ENCODE data around the gene DSTN. TPM values are rescaled to one million over a fixed set of nuclear protein-coding genes. Genes with fewer than 3 reads are reported as not detected.

Gene DSTN
- total RNA-seq, 1 donor = 27.6 TPM

- Histone ChIP-seq H3K27me3 (ENCODE audit: insufficient read depth, low read length) (no peaks in the 10 kb centered on the region), H3K4me1 (ENCODE audit: insufficient read depth, low read length) (peaks cover 40% of the 10 kb centered on the region), H3K4me3 (ENCODE audit: low read length) (no peak overlapping the region), H3K9me3 (ENCODE audit: low read depth, low read length) (no peaks in the 10 kb centered on the region)
These were observed 40.0 kb downstream of the DSTN start for GRCh38 chr20:17609811-17610377.

DNA sequence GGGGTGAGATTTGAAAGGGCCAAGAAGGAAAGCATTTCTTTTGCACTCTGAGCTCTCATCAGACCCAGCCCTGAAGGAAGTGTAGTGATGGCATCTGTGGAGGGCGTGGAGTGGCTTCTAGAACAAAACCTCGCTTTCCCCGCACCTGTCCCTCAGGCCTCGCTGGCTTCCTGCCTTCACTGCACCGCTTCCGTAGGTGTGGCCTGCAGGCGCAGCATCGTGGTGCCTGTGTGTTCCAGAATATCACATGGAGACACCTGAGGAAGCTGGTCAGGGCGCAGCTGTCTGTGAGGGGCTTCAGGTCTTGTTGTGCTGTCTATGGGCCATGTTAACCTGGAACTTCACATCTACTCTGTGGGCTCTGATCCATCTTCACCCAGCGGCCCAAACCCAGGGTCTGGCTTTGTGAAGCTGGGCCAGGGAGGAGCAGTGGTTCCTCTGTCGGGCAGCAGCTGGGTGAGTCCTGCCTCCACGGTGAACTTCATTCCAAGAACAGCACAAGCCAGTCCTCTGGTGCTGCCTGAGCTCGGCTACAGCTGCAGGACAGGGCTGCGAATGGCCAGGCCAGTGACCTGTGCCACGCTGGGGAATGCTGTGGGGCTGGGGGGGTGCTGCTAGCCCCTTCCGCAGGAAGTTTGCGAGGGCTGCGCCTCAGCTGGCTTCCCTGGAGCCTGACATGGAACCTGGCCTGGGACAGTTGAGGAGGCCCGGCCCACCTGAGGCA lies 40.9 kb downstream of the DSTN start:
- H3K4me1 ChIP-seq (ENCODE audit: insufficient read depth, low read length) = peaks cover 40% of the 10 kb centered on the region
- H3K9me3 ChIP-seq (ENCODE audit: low read depth, low read length) = no peaks in the 10 kb centered on the region
- no peaks in the 10 kb centered on the region for H3K27me3 ChIP-seq (ENCODE audit: insufficient read depth, low read length)
- no peak overlapping the region for H3K4me3 ChIP-seq (ENCODE audit: low read length)

- H3K9me3 ChIP-seq (ENCODE audit: low read depth, low read length) = no peaks in the 10 kb centered on the region
- peaks cover 40% of the 10 kb centered on the region for H3K4me1 ChIP-seq (ENCODE audit: insufficient read depth, low read length)
- no peaks in the 10 kb centered on the region for H3K27me3 ChIP-seq (ENCODE audit: insufficient read depth, low read length)
- no peak overlapping the region for H3K4me3 ChIP-seq (ENCODE audit: low read length)
These were observed 41.3 kb downstream of the DSTN start for GRCh38 chr20:17611290-17611539.

DNA sequence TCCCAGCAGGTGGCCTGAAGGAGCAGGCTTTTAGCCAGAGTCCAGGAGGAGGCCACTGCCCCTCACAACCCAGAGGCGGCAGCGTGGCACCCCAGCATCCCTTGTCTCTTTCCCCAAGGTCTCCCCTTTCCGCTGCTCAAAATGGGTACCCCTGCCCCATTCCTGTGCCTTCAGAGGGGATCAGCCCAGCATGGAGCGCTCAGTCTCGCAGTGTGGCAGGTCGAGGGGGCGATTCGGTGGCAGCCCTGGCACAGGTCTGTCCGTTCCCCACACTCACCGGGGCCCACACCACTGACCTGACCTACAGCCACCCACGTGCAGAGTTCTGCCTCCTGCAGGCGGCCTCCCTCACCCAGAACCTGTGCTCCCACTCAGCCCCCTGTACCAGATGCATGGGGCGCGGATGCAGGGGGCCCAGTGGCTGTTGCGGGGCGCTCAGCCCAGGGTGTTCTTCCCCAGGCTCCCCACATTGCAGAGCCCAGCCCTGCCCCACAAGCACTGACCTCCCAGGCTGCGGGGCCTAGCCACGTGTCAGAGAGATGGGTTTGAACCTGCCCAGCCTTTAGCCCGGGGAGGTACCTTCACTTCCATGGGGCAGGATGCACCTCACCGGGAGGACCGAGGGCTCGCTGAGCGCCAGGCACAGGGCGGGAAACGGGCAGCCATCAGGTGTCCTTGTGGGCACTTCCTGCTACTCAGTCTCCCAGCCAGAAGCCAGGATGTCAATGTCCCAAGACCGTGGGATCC lies 41.8 kb downstream of the DSTN start:
- no peaks in the 10 kb centered on the region for H3K27me3 ChIP-seq (ENCODE audit: insufficient read depth, low read length)
- no peaks in the 10 kb centered on the region for H3K9me3 ChIP-seq (ENCODE audit: low read depth, low read length)
- peaks cover 40% of the 10 kb centered on the region for H3K4me1 ChIP-seq (ENCODE audit: insufficient read depth, low read length)
- H3K4me3 ChIP-seq (ENCODE audit: low read length) = no peak overlapping the region

- H3K4me1 ChIP-seq (ENCODE audit: insufficient read depth, low read length) = peaks cover 40% of the 10 kb centered on the region
- H3K27me3 ChIP-seq (ENCODE audit: insufficient read depth, low read length) = no peaks in the 10 kb centered on the region
- no peaks in the 10 kb centered on the region for H3K9me3 ChIP-seq (ENCODE audit: low read depth, low read length)
- no peak overlapping the region for H3K4me3 ChIP-seq (ENCODE audit: low read length)
These were observed 42.6 kb downstream of the DSTN start for GRCh38 chr20:17612287-17612991.

DNA sequence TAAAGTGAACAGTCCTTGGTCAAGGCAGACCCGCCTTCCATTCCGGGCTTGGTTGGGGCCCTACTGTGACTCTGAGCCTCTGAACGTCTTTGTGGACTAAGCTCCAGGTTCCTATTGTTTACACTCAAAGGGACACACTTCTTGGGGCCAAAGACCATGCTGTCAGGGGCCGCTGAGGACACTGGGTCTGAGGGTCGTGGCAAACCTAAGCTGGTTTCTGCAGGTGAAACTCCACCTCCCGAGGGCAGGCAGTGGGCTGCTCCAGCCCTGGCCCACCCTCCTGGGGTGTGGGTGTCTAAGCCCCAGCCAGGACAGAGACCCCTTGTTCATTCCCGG lies 43.1 kb downstream of the DSTN start:
- no peaks in the 10 kb centered on the region for H3K27me3 ChIP-seq (ENCODE audit: insufficient read depth, low read length)
- H3K4me1 ChIP-seq (ENCODE audit: insufficient read depth, low read length) = peaks cover 40% of the 10 kb centered on the region
- no peak overlapping the region for H3K4me3 ChIP-seq (ENCODE audit: low read length)
- H3K9me3 ChIP-seq (ENCODE audit: low read depth, low read length) = no peaks in the 10 kb centered on the region

GRCh38 chr20:17613328-17614175 lies 43.7 kb downstream of the DSTN start:
- no peaks in the 10 kb centered on the region for H3K9me3 ChIP-seq (ENCODE audit: low read depth, low read length)
- H3K27me3 ChIP-seq (ENCODE audit: insufficient read depth, low read length) = no peaks in the 10 kb centered on the region
- H3K4me1 ChIP-seq (ENCODE audit: insufficient read depth, low read length) = peaks cover 40% of the 10 kb centered on the region
- no peak overlapping the region for H3K4me3 ChIP-seq (ENCODE audit: low read length)

- Histone ChIP-seq H3K9me3 (ENCODE audit: low read depth, low read length) (no peaks in the 10 kb centered on the region), H3K4me3 (ENCODE audit: low read length) (no peak overlapping the region), H3K4me1 (ENCODE audit: insufficient read depth, low read length) (peaks cover 37% of the 10 kb centered on the region), H3K27me3 (ENCODE audit: insufficient read depth, low read length) (no peaks in the 10 kb centered on the region)
These were observed 44.4 kb downstream of the DSTN start for GRCh38 chr20:17614176-17614811.

DNA sequence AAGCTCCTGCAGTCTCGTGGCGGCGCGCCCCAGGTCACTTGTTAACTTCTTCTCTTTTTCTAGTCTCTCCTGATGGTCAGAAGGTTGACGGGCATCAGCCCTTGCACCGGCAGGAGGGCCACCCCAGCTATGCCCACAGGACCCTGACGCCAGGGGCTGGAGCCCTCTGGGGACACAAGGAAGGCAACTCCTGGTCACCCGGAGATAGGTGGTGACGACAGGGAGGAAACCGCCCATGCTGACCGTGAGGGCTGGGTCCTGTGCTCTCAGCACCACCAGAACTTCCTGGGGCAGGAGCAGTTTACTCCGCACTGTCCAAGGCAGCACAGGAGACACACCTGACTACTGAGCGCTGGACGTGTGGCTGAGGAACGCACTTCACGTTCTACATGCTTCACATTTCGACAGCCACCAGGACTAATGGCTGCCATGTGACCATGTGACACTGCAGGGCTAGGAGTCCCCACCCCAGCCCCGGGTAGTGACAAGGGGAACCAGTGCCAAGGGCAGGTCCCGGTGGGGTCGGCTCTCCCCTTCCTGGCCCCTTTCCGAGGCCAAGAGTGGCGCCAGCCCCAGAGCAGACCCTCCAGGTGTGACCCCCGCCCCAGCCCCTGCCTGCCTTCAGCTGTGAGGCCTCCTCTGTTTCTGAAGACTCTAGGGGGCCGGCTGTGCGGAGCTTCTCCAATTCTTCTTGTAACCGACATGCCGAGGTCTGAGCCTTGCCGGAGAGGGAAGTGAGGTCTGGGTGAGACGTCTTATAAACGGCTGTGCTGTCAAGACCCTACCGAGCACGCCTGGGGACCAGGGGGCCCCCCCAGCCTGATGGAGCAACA lies 45.2 kb downstream of the DSTN start:
- H3K4me1 ChIP-seq (ENCODE audit: insufficient read depth, low read length) = peaks cover 29% of the 10 kb centered on the region
- no peaks in the 10 kb centered on the region for H3K9me3 ChIP-seq (ENCODE audit: low read depth, low read length)
- no peak overlapping the region for H3K4me3 ChIP-seq (ENCODE audit: low read length)
- H3K27me3 ChIP-seq (ENCODE audit: insufficient read depth, low read length) = no peaks in the 10 kb centered on the region

- Histone ChIP-seq H3K4me1 (ENCODE audit: insufficient read depth, low read length) (peaks cover 22% of the 10 kb centered on the region), H3K27me3 (ENCODE audit: insufficient read depth, low read length) (no peaks in the 10 kb centered on the region), H3K9me3 (ENCODE audit: low read depth, low read length) (no peaks in the 10 kb centered on the region), H3K4me3 (ENCODE audit: low read length) (no peak overlapping the region)
These were observed 46.0 kb downstream of the DSTN start for GRCh38 chr20:17615645-17616479.

GRCh38 chr20:17616480-17617211 lies 46.8 kb downstream of the DSTN start:
- Histone ChIP-seq H3K9me3 (ENCODE audit: low read depth, low read length) (no peaks in the 10 kb centered on the region), H3K27me3 (ENCODE audit: insufficient read depth, low read length) (no peaks in the 10 kb centered on the region), H3K4me3 (ENCODE audit: low read length) (no peak overlapping the region), H3K4me1 (ENCODE audit: insufficient read depth, low read length) (peaks cover 14% of the 10 kb centered on the region)

DNA sequence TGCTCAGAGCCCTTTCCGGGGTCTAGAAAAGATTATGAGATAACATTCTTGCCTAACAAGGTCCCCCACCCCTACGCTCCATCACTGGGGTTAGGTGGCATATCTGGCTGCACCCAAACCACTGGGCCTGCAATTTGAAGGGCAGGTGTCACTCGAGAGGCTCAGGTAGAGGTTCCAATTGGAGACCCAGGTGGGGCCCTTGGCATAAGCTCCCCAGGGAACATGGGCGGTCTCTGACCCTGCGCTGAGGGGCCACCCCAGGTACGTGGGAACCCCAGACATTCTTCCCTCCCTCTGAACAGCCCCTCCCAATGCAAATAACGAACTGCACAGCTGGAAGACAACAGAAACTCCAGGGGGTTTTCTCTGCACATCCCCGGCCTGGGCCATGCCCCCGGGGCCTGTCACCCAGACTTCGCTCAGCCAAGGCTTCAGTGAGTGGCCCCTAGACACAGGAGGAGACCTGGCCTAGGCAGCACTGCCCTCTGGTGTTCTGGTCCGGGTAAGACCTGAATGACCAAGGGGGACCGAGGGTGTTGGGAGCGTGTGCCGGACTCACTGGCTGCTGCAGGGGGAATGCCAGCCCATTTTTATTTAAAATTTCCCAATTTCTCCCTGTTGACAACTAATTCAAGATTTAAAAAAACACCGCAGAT lies 47.5 kb downstream of the DSTN start:
- Histone ChIP-seq H3K4me3 (ENCODE audit: low read length) (no peak overlapping the region), H3K27me3 (ENCODE audit: insufficient read depth, low read length) (no peaks in the 10 kb centered on the region), H3K9me3 (ENCODE audit: low read depth, low read length) (no peaks in the 10 kb centered on the region), H3K4me1 (ENCODE audit: insufficient read depth, low read length) (peaks cover 8% of the 10 kb centered on the region)
